ENCODE results near the gene IFRD1.

DNA sequence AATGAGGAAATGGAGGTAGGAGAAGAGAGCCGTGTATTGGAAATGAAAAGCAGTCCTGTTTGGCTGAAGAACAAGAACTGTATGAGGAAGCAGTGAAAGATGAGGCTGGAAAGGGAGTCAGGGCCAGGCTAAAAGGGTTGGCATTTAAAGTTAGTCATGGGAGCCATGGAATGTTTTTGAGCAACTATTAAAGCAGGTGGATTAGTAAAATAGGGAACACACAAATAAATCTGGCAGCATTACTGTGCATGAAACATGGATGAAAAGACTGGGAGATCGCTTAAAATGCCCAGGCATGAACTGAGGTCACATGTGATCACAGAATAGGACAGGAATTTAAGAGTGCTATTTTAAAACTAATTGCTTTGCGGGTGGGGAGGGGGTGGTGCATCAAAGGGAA is 1.4 kb upstream of the IFRD1 start:
- no peak for TF ChIP-seq POLR2A (IDR thresholded peaks at IDR 0.05; ENCODE audit: low read length)
- TF ChIP-seq GATA1 (IDR thresholded peaks at IDR 0.05; ENCODE audit: low read depth, low read length): no peak
